HL-60/S4 treated with retinoic acid at 250 ng/mL for 4 days and 3 days (cell line): ENCODE measurements around the gene PTPRD.

Experiments used
- in situ Hi-C: fragments of 300-500 bp; cut with MboI; formaldehyde crosslinking; loops from 2 replicates; pipeline ENCODE4 v1.7.0; 2022; ENCODE audit warnings: low sequenced_read_pairs

The PTPRD gene

DNA sequence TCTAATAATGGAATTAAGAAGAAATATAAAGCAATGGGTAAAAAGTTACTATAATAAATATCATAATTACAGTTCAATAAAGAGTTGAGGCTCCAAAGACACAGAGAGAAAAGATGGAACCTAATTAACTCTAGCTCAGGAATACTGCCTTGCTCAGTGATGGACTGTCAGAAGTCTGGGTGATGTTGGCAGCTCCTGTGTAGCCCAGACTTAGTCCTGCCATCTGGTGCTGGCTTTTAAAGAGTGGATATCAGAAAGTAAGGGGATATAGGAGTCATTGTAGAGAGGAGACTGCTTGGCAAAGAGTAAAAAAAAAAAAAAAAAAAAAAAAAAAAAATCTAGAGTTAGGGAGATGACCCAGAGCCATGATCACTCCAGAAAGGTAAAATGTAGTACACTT lies 2261.4 kb downstream of the PTPRD start:
- in situ Hi-C loops, result no loop called here

DNA sequence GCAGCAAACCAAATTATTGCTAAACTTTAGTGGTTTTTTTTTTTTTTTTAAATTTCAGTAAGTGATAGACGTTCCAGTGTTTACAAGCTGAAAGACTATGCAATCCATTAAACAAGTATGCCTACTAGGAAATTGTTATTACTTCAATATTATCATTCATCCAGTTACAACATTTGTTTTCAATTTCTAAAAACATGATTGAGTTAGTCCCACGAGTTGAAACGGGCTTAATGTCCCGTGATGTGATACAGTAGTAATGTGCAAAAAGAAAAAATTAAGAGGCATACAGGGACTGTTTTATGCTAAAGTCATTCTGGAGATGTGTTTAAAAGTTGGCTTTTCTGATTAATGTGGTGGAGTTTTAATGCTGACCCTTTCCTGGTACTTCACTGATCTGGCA lies 2262.9 kb downstream of the PTPRD start:
- in situ Hi-C loops, result no loop called here

DNA sequence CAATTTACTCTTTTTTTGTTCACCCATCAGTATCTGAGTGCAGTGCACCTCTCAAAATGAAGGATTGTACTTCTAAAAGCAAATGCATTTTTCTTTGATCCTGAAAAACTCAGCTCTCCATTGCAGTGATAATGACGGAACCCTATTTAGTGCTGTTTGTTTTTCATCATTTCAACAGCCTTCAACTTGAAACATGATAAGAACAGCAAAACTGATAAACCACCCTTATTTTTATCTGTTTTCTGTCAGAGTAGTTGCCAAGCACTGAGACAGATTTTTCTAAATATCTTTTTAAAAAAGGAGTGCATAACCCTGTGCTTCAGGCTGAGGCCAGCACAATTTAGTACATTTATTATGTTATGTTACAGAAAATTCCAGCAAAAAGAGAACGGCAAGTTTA lies 2263.4 kb downstream of the PTPRD start:
- in situ Hi-C loops, result no loop called here

DNA sequence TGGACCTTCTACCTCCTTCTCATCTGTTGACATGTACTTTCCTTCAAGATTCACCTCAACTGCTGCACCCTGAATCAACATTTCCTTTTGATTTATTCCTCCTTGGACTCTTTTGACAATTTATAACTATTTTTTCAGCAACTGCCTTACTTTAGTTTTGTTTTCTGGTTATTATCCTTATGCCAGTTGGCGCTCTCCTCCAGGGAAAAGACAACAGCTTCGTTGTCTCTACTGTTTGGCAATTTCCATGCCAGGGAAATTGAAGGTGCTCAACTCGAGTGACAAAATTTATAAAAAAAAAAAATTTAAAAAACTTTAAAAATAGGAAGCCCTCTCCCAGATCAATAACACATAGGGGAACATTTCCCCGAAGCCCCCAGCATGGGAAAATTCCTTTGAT lies 2264.0 kb downstream of the PTPRD start:
- in situ Hi-C loops, result no loop called here

DNA sequence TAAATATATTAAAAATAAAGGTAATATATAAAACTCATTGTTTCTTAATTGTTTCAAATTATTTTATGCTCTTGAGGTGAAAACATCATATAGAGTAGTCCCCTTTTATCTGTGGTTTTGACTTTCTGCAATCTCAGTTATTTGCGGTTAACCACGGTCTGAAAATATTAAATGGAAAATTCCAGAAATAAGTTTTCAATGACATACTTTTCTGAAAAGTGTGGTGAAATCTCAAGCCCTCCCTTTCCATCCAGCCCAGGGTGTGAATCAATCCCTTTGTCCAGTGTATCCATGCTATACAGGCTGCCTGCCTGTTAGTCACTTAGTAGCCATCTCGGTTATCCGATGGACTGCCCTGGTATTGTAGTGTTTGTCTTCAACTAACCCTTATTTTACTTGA lies 2266.5 kb downstream of the PTPRD start:
- in situ Hi-C loops, result no loop called here

DNA sequence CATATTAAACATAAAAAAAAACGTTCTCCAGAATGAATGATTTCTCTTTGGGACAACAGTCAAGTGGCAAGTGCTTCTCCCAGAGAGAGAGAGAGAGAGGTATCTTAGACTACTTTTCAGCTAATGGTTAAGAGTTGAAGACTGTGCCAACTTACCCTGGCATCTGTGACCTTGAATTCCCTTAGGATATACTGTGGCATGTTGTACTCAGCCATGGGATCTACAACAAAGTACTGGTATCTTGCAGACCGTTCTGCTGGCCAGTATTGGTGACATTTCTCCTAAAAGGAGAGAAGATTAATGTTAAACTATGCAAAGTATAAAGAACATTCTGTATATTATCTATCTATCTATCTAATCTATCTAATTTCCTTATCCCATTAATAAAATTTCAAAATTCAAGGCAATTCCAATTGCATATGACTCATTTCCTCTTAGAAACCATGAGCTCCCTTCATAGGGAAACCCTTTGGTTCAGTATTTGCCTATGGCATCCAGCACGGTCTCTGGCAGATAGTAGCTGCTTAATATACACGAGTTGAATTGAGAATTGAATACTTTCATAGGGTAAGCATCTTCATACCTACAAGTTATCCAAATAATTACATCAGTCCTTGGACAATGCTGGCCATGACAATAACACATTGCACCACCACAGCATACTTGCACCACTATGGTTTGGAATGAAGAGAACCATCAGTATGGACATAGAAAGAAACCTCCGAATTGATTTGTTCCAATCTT lies 2273.9 kb downstream of the PTPRD start:
- in situ Hi-C loops, result no loop called here

DNA sequence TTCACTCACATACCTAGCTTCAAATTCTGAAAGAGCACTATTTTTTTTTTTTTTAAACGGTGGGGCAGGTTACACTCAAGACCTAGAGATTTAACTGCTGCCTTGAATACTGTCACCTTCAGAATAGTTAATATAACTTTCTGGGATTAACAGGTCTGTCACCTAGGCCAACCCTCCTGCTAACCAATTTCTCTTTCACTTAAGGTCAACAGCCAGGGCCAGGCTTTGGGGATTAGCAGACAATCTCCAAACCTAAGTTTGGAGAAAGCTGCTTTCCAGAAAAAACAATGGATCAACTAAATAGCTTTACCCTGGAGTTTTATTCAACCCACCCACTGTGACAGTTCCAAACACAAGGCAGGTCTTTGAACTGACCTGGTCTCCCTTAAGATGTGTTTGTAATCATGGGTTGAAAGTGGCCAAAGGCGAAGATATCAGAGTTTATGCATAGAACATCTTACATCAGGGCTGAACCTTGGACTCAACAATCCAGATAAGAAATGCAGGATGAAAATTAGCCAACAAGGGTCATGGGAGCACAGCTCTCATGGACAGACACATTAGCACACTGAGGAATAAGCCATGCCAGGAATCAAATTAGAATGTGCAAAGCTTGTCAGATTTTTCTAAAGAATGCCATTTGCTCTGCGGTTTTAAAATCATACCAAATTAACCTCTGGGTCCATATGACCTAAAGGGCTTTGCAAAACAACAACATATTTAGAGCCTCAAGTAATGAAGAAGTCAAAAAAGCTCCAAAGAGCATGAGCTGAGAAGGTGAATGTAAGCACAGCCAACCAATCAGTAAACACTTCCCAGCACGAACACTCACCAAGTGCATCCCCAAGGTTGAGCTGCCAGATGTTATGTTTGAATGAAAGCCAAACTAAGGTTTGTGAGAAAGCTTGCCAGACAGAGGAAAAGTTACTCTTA lies 2274.7 kb downstream of the PTPRD start:
- in situ Hi-C loops, result no loop called here

DNA sequence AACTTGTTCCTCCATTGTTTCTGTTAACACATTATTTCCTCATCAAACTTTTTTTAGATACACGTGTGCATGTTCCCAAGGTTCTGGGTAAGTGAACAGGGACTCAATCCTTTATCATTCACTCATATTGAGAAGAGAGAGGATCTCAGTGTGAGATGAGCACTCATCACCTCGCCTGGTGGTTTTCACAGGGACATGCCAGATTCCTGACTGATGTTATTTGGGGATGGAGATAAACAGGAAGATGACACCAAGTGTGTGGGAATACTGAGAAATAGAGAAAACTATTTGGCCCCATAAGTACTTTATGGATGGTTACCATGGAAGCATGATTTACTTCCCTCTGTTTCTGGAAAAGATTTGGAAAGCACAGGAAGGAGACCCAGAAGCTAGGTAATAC lies 2279.9 kb downstream of the PTPRD start:
- in situ Hi-C loops, result no loop called here

DNA sequence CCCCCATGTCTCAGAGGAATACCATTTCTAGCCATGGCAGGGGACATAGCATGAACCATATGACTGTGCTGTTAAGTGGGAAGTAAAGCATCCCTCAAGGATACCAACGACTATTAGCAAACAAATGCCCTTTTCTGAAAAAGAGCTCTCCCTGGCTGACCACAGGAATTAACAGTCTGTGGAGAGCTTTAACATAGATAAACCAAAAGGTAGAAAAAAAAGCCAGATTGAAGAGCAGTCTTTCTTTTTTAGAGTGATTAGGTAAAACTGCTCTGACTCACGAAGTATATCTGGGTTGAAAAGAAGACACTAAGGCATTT lies 2280.5 kb downstream of the PTPRD start:
- in situ Hi-C loops, result no loop called here

DNA sequence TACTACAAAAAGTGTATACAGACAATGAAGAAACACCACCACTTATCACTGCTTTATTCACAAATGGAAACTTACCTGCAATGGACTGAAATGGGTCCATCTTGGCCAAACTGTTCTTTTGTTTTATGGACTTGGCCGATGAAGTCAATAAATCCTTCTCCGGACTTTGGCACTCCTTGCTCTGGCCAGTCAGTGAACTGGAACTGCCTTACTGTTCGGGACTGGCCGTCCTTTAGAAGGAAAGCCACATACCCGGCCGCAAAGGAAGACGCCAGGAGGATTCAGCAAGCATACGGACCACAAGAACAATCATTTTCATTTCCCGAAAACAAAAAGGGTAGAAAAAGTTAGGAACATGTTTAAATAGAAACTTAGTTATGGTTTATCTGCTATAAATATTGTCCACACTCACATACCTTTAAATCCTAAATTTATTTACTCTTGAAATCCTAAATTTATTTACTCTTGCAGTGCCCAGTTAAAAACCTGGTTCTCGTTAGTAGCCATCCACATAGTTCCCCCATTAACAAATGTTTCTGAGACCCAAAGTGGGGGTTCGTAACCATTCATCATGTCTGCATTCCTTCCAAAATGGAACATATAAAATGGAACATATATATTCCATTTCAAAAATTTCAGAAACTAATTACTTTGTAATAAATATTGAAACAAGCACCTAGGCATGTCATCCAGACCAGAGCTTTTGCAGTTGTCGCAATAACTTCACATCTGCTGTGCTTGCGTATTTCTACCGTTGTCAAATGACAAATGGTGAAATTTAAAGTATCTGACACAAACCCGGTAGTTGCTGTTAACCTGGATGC lies 2281.1 kb downstream of the PTPRD start:
- in situ Hi-C loops, result no loop called here

DNA sequence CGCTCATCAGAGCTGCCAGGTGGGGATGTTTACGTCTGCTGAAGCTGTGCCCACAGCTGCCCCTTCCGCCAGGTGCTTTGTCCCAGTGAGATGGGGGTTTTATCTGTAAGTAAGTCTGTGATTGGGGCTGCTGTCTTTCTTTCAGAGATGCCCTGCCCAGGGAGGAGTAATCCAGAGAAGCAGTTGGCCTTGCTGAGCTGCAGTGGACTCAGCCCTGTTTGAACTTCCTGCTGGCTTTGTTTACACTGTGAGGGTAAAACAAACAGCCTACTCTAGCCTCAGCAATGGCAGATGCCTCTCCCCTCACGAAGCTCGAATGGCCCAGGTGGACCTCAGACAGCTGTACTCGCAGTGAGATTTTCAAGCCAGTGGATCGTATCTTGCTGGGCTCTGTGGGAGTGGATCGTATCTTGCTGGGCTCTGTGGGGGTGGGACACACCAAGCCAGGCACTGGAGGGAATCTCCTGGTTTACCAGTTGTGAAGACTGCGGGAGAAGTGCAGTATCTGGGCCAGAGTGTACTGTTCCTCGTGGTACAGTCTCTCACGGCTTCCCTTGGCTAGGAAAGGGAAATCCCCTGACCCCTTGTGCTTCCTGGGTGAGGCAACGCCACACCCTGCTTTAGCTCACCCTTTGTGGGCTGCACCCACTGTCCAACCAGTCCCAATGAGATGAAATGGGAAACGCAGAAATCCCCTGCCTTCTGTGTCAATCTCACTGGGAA lies 2283.1 kb downstream of the PTPRD start:
- in situ Hi-C loops, result no loop called here

DNA sequence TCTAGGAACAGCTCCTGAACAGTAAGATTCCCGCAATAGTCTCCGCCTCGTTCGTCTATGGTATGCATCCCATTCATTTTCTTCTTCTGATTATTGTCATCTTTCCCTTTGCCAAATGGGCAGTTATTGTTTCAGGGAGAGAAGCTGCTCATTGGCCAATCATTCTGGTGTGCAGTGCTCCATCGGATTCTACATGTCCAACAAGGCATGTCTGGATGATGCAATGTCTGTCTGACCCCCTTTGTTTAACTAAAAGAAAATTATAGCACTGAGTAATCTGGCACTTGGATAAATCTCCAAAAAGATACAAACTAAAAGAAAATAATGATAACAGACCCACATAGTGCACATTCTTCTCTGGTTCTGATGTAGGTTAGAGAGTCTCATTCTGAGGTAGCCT lies 2297.6 kb downstream of the PTPRD start:
- in situ Hi-C loops, result no loop called here

DNA sequence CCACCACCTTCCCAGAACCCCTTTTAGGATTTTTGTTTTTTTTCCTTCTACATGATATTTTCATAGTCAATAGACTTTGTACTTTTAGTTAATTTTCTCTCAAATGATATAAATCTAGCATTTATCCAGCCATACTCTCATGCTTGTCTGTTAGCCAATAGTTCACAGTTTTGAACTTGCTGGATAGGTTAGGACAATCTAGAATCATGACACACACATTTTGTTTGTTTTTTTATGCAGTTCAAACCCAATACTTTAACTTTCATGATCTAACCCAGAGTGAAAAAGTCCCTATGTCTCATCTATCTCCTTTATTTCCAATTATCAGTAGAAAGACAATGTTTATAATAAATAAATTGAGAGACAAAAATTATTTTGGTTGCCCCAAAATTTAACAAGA lies 2303.5 kb downstream of the PTPRD start:
- in situ Hi-C loops, result no loop called here

DNA sequence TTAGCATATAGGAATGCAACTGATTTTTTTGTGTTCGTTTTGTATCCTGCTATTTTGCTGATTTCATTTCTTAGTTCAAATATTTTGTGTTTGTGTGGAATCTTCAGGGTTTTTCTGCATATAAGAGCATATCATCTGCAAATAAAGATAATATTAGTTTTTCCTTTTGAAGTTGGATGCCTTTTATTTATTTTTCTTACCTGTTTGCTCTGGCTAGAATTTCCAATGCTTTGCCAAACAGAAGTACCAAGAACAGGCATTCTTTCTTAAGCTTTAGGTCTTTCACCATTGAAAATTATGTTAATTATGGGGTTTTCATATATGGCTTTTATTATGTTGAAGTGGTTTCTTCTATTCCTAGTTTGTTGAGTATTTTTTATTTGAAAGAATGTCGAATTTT lies 2308.1 kb downstream of the PTPRD start:
- in situ Hi-C loops, result no loop called here

DNA sequence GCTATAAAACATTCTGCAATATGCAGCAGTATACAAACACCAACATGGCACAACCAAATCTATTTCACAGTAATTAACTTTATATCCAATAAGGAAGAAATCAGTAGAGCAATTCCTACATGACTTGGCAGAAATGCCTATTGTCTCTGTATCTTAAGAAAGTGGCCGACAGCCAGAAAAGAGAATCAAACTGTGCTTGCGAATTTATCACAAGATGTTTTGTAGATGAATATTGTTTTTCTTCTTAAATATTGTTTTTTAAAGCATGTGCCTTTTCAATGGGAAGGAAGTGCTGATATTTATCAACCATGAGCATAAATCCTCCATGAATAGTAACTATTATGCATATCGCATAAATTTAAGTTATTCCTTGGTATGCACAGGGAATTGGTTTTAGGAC lies 2311.5 kb downstream of the PTPRD start:
- in situ Hi-C loops, result no loop called here

DNA sequence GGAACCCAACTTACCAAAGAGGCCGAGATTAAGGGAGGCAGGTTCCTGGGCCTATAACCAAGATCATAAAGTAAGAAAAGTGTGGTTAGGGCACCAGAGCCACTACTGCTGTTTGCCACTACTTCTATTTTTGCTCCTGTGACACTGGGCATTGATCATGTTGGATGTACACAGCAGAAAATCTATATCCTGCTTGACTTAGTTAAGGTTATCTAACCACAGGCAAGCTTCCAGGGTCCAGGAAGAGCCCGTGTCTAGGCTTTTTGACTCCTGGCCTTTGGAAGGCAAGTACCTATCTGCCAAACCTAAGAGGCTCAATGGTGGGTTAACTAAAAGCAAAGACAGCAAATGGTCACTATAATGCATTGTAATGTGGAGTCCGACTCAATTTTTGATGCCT lies 2315.8 kb downstream of the PTPRD start:
- in situ Hi-C loops, result no loop called here

DNA sequence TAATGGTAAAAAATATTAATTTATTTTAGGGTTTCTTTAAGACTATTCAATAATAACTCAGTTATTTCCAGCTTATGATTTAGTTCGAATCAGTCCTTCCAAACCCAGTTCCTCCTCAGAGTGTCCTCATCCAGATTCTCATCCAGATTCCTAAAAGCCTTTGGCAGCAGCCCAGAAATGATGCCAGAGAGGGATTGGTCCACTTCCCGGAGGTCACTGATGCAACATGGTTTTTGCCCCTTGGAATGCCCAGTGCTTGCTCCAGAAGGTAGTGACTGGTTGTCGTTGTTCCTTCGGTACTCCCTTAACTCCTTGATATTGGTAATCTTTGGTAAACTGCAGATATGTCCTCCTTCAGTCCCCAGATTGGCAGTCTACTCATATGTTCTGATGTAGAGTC lies 2320.1 kb downstream of the PTPRD start:
- in situ Hi-C loops, result no loop called here

DNA sequence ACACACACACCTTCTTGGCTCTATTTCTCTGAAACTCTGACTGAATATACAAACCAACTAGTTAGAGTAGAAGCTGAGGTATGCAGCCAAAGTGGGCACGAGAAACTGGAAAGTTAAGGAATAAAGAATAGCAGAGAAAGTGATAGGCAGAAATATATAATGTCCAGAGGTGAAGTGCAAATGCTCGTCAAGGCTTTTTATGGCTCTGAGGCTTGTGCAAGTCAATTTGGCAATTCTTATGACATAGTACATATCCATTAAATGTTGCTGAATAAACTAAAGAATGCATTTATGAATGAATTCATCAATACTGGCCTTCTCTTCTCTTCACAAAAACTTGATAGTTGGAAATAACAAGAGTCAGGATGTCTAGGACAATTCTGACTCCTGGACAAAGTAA lies 2323.1 kb downstream of the PTPRD start:
- in situ Hi-C loops, result no loop called here

DNA sequence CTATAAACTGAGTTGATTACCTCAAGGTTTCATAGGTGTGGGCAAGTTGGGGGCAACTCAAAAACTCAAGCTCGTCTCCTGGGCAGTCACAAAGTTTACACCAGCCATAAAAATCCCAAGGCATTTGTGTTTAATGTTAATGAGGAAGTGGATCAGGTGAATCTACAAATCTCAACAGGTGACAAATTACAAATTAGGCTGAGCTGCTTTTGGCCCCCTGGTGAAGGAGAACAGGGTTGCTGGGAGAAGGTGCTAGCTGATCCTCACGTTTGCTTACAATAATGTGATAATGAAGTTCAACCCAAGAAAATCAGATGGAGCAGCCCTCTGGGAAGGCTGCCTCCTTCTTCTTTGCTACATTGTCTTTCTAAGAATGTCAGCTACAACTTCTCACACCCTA lies 2324.8 kb downstream of the PTPRD start:
- in situ Hi-C loops, result no loop called here

DNA sequence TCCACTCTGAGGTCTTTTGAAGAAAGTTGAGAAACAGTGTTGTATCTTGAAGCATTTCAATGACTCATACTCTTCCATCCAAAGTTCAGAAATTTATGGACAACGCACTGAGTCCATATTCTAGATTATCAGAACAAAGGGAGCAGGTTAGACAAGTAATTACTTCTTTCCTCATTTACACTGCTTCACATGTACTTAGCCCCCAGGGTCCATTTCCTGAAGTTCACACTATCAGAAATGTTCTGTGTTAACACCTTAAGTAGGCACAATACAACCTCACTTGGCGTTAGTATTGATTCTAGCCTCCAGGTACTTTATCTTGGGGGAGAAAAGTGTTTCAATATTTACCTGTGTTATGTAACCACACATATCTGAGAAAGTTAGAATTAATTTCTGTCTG lies 2325.3 kb downstream of the PTPRD start:
- in situ Hi-C loops, result no loop called here

DNA sequence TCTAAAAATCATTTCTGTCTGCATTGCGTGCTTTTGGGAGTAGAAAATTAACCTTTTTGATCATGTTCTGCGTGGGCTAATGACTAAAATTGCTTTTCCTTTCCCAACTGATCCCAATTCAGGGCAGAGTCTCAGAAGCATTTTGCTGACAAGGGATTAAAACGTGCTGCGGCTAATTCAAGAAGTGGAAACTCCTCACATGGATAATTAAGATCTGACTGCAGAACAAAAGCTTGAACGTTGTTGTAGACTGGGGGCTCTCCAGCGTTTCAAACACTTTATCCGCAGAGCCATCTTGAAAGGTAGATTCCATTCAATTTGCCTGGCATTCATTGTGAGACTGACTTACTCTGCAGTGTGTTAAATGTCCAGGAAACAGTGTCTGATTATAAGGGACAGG lies 2327.9 kb downstream of the PTPRD start:
- in situ Hi-C loops, result no loop called here
